Fibroblast of pulmonary artery (primary cell): ENCODE results near the gene AKAP7.

Experiments
- DNase-seq: peaks from one replicate; pipeline ENCODE4 v3.0.0-alpha.2; 2010; ENCODE audit warnings: low read depth
- H3K4me3 ChIP-seq: replicated peaks from 2 replicates; pipeline ENCODE4 v1.5.1; 2011; ENCODE audit warnings: low read depth, mild to moderate bottlenecking, control low read depth, low read length, moderate library complexity
- CTCF ChIP-seq: IDR thresholded peaks from 2 replicates; pipeline ENCODE4 v1.5.1; 2011; ENCODE audit warnings: mild to moderate bottlenecking, control low read depth, low read length, inconsistent platforms; ENCODE audit errors: missing control alignments

The AKAP7 gene

DNA sequence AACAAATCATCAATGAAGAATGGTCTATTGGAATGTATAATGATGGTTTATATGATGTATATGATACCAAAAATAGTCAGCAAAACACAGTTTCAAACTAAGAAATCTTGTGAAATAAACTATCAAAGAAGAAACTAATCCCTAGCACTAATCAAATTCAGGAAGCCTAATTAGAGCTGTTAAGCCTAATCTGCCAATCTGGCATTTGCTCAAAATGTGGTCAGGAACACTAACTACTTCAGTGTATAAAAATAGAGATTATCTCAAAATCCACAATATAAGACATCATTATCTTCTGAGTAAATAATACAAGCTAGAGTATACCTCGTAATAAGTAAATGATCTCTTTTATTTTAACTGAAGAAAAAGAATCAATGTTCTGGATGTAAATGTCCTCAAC lies 12.8 kb upstream of the AKAP7 start:
- no peak overlapping the region for H3K4me3 ChIP-seq
- DNase-seq = no peak
- no peak for TF ChIP-seq CTCF

DNA sequence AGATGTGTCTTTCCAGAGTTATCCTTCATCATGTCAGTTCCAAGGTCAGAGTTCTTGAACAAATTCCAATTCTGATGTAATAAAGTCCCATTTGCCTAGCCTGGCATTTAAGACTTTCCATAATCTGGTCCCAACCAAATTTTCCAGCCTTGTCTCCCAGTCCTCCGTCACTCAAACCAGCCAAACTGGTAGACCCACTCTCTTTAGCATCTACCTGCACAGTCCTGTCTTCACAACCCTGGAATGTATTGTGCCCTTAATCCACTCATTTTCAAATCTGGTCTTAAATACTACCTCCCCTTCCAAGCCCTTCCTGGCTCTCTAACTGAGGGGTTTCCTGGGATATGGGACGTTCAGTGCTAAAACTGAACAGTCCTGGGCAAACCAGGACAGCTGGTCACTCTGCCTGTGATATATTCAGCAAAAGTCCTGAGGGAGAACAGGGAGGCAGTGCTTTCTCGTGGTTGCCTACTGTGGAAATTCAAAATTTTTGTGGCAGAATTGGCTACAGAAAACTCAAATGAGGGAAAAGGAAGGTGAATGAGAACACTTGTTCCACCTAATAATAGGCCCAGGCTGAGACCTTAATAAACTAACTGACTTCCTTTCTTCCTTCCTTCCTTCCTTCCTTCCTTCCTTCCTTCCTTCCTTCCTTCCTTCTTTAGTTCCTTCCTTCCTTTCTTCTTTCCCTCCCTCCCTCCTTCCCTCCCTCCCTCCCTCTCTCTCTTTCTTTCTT lies 10.8 kb upstream of the AKAP7 start:
- TF ChIP-seq CTCF = no peak
- DNase-seq = no peak
- no peak overlapping the region for H3K4me3 ChIP-seq

DNA sequence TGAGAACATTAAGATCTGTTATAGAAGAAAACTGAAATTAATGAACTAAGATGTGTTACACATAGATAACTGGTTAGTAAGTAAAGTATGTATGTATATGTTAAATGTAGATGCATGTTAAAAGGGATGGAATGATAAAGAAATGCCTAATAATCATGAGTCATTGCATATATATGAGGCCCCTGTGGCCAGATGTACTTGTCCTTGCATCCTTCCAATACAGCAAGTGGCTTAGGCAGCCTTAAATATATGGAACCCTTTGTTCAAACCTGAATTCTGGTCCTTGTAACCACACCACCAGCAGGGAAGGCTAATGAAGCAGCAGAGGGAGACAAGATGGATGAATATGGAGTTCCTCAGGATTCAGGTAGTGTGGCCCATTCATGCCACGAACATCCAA lies 9.8 kb upstream of the AKAP7 start:
- no peak for TF ChIP-seq CTCF
- no peak overlapping the region for H3K4me3 ChIP-seq
- DNase-seq = no peak

- no peak for DNase-seq
- TF ChIP-seq CTCF = no peak
- H3K4me3 ChIP-seq = no peak overlapping the region
Observed at GRCh38 chr6:131129689-131130553, 5.3 kb upstream of the AKAP7 start.

DNA sequence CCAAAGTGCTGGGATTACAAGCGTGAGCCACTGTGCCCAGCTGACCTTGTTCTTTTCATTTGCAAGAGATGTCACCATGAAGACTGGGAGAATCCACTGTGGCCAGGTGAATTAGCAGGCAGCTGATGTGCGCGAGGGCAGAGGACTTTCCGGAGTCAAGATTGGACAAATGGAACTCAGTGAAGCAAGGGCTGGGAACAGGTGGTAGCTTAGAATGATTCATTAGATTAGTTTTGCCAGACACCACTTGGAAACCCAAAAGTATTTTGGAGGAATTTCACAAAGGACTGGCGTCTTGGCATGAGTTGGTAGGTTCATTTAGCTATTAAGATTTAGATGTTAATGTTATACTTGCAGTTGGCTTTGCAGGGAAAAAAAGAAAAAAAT lies 4.7 kb upstream of the AKAP7 start:
- no peak for TF ChIP-seq CTCF
- H3K4me3 ChIP-seq = no peak overlapping the region
- no peak for DNase-seq

DNA sequence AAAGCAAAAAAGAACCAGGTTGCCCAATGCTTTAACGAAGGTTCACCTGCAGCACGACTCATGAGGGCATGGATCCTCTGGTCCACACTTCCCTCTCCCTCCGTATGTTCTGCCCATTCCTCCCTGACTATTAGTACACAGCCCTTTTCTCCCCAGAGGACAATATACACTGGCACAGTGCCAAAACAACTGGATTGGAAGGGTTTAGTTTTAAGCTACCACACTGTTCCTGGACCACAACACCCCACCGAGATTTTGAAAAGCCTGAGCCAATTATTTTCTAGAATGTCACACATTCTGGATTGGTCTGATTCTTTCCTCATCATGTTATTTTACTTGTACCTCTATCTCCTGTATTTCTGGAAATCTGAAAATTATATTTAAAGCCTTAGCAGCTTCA lies 2.9 kb upstream of the AKAP7 start:
- no peak for TF ChIP-seq CTCF
- DNase-seq = no peak
- no peak overlapping the region for H3K4me3 ChIP-seq
